ENCODE measurements around the gene FAM167B.

FAM167B gene

GRCh38 chr1:32246888-32247273 lies at the start of gene FAM167B:
TSS of gene FAM167B (plus strand) at chr1:32247222. CDS start at chr1:32247422, 200 bp downstream.
- DNase-seq = no peak

GRCh38 chr1:32197837-32198236 lies 49.2 kb upstream of the FAM167B start:
- no peak for DNase-seq

DNA sequence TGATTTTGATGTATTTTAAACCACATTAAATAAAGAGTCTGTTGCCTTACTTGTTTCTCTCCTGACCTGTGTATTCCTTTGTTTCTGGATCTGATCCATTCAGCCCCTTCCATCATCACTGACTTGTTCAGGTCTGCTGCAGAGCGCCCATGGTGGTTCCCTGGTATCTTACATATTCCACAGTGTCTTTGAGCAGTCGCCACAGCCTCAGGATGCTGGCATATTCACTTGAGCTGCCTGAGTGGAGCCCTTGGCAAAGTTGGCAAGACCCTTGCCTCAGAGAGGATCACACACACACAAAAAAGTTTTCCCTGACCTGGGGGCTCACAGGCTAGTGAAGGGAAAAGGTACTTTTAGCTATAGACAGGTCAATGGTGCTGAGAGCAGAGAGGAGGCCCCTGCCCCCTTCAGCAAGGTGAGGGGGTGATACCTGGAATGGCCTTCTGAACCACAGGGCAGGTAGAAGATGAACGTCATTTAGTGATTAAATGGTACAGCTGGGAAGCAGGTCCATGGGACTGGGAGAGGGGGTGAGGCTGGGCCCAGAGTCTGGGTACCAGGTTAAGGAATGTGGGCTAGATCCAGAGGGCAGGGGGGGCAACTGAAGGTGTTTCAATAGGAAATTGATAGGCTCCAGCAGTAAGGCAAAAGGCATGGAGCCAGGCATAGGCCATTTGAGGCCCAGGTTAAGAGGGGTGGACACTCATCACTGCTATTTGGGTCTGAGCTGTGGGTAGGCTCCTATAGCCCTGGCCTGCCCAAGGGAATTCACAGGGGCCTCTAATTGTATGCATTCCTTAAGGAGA lies 48.6 kb upstream of the FAM167B start:
- no peak for DNase-seq

DNA sequence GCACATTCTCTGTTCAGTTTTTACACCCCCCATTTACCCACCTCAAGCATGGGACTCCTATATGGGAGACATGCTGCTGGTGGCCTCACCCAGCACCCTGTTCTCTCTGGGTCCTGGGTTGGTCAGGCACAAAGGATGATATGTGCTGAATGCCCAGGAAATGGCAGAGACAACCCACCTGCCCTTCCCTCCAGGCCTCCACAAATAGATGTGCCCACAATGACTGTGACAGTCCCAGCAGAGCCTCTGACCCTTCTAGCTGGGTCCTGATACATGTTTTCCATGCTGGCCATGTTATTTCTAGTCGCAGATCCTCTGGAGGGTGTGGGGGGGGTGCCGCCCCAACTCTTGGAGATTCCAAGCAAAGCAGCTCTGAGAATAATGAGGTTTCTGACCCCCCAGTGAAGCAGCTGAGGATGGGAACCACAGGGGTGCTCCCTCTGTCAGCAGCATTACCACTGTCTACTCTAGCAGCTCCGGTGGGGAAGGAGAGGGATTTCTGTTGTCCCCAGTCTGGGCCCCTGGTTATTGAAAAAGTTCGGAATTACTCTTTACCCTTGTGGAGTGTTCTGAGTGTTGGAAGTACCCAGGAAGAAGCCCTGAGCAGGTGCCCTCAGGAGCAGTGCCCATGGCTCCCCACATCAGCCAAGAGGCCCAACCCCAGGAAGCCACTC lies 47.8 kb upstream of the FAM167B start:
- DNase-seq = no peak

GRCh38 chr1:32199717-32200072 lies 47.3 kb upstream of the FAM167B start:
- no peak for DNase-seq

- DNase-seq = peak; percentile 57
Measured at GRCh38 chr1:32200226-32201010, 46.6 kb upstream of the FAM167B start, which contains the start of gene CCDC28B. TSS of gene CCDC28B (plus strand) at chr1:32200595. CDS start at chr1:32201936, 1,341 bp downstream.

DNA sequence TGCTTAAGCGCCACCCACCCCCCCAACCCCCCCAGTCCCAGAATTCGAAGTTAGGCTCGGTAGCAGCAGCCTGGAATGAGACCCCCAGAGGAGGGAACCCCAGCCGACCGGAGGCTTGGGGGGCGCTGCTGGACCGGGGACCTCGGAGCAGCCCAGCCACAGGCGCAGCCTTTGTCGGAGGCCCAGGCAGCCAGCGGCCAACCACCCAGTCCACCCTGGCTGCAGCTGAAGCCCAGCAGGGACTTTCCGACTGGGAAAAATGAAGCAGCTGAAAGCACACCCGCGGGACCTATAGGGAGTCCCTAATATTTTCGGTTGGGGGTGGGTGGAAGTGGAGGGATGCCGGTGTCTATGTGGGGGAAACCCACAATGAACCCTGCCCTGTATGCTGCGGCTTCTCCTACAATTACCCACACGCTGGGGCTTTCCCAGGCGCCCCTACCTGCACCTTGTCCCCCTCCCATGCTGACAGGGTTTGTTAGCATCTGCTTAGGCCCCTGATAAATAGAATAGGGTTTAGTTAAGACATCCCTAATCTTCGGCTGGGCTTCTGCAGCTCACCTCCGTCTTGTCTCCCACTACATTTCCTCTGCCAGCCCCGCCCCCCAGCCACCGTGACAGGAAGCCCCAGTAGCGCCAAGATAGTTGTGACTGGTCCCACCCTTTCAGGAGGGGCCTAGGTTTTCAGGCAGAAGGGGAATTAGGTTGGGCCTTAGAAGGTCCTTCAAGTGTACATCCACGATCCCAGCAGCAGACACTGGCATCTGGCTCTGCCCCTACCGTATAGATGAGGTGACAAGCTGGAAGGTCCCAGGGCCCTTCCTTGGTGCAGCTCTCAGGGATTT lies 45.8 kb upstream of the FAM167B start:
- peak; percentile 76 for DNase-seq

GRCh38 chr1:32204943-32205361 lies 42.1 kb upstream of the FAM167B start:
- DNase-seq = no peak

DNA sequence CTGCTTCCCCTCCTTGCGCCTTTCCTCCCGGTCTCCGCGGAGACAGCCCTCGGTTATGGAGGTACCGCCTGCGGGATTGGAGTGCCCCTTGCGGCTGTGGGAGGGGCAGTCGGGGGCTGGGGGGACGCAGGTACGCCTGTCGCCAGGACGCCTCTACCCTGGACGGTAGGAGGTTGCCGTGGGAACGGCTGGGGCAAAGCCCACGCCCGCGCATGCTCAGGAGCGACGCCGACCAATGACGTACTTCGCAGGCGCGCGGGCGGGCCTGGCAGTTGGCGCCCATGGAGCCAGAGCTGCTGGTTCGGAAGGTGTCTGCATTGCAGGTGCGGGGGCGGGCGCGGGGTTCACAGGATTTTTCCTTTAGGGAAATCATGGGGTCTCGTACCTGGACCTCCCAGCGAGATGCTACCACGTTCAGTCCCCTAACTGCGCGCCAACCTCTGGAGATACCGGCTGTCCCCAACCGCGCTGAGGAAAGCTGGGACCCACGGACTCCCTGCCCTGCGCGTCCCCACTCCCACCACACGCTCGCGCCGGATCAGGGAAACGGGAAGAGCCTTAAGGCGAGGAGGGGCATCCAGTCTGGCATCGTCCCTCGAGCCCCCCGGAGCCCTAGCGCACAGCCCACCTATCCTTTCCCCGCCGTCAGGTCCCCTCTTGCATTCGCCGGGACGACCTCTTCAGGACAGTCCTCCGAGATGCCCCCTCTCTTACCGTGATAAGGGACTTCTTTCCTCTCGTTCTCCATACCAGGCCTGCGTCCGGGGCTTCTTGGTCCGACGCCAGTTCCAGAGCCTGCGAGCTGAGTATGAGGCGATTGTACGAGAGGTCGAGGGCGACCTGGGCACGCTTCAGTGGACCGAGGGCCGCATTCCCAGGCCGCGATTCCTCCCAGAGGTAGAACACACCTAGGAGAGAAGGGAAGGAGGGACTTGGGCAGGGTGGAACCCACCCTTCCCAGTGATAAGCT lies 41.3 kb upstream of the FAM167B start, which contains the start of gene IQCC:
Gene IQCC (plus strand): TSS at position 271 of the 970 bp plus-strand sequence. CDS start 11 bp downstream, at position 282.
- DNase-seq = peak; percentile 84

- no peak for DNase-seq
Measured at GRCh38 chr1:32208469-32208868, 38.6 kb upstream of the FAM167B start.

GRCh38 chr1:32208891-32209328 lies 38.1 kb upstream of the FAM167B start, which contains the start of gene DCDC2B:
TSS of gene DCDC2B (plus strand) at chr1:32209089. CDS start at chr1:32209094, 5 bp downstream.
- no peak for DNase-seq

DNA sequence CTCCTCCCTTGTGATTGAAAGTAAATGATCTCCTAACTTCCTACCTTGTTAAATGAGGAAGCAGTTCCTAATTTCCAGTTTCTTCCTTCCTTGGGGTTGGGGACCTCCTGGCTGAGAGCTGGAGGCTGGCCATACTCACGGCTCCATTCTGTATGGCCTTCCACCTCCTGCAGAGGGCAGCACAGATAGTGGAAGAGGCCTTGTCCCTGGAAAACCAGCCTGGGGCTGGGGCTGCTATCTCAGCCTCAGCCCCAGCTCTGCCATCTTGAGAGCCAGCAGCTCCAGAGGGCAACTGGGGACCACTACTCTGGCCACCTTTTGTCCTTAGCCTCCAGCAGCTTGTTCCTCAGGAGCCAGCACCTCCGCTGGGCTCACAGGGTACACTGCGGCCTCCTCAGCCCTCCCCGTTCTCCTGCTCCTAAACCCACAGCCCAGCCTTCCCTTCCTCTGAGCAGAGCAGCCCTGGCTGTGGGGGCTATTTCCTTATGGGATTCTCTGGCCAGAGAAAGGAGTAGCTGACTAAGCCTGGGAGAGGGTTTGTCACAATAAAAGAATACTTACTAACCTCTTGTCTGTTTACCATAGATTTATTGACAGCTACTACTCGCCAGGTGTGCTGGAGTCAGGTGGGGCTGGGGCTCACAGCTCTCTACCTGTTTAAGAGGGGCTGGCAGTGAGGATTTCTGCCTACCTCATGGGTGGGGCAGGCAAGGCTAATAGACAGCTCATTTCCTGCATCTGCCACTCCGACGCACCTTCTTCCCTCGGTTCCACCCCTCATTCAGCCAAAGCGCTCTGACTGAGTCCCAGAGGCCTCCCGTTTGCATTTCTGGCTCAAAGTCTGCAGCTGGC lies 31.2 kb upstream of the FAM167B start:
- peak; percentile 66 for DNase-seq

GRCh38 chr1:32216566-32216965 lies 30.5 kb upstream of the FAM167B start:
- no peak for DNase-seq

DNA sequence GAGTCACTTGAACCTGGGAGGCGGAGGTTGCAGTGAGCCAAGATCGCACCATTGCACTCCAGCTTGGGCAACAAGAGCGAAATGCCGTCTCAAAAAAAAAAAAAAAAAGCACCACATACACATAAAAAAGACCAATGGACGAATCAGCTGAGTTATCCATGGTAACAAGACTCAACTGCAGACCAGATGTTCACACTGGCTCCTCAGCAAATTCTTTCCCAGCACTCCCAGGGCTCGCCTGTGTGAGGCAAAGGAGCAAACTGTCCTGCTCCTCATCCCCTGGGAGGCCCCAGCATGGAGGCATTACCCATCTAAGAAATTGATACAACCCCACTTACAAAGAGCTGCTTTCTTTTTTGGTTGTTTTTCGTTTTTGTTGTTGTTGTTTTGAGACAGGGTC lies 28.0 kb upstream of the FAM167B start:
- DNase-seq = no peak

DNA sequence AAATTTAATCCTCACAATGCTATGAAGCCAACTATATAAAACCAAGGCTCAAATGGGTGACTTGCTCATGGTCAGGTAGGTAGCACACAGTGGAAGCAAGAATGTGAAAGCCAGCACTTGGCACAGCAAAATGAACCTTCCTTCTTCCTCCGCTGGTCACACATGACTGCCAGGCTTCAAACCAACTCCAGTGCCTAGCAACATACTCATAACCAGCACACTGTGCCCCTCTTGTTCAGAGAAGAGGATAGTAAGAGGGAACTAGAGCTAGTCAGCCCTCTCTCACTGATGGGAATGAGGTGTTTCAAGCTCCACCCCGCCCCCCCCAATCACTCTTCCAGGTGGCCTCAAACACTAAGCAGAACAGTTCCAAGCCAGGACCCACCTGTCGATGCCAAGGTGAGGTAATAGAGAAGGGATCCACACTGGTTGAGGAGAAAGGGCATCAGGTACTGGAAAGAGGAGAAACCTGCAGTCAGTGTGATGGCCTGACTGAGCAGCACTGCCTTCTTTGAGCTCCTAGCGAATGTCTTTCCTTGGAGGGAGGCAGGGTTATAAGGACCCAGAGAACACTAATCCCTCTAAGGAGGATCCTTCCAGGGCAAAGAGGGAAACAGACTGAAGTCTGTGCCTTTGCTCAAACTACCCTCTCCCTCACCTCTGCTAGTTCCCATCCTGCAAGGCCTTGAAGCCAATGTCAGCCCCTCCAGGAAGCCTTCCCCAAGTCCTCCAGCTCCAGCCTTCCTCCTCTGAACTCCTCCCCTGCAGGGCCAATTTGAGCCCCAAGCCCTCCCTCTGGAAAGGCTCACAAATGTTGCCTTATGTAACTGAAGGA lies 26.1 kb upstream of the FAM167B start:
- DNase-seq = no peak

GRCh38 chr1:32221581-32221979 lies 25.4 kb upstream of the FAM167B start:
- DNase-seq = no peak

- peak; percentile 89 for DNase-seq
Measured at GRCh38 chr1:32221980-32222755, 24.9 kb upstream of the FAM167B start, which contains the start of the genes EIF3I and TMEM234. TSS of gene EIF3I (plus strand) at chr1:32222407. CDS start at chr1:32222442, 35 bp downstream. TSS of gene TMEM234 (minus strand) at chr1:32222353. CDS start at chr1:32222322, 31 bp downstream.

- DNase-seq = no peak
Measured at GRCh38 chr1:32223683-32224082, 23.3 kb upstream of the FAM167B start.

Data from activated naive CD4-positive, alpha-beta T cell treated with anti-CD3 and anti-CD28 coated beads, Interleukin-2, amount 50 U/mL, for 16 hours (primary cell).